NCI-H1417 (cell line): ENCODE measurements around the gene TNFRSF19.
"Not testable (repeated sequence)": the region's sequence is repeated elsewhere in the genome, so short reads cannot be mapped to it uniquely, and the experiment has no call there.

Experiments used
- DNase-seq, 3 experiments: peaks; one replicate each; lab custom pipeline; 2025; lab: John Stamatoyannopoulos, UW

TNFRSF19 gene

DNA sequence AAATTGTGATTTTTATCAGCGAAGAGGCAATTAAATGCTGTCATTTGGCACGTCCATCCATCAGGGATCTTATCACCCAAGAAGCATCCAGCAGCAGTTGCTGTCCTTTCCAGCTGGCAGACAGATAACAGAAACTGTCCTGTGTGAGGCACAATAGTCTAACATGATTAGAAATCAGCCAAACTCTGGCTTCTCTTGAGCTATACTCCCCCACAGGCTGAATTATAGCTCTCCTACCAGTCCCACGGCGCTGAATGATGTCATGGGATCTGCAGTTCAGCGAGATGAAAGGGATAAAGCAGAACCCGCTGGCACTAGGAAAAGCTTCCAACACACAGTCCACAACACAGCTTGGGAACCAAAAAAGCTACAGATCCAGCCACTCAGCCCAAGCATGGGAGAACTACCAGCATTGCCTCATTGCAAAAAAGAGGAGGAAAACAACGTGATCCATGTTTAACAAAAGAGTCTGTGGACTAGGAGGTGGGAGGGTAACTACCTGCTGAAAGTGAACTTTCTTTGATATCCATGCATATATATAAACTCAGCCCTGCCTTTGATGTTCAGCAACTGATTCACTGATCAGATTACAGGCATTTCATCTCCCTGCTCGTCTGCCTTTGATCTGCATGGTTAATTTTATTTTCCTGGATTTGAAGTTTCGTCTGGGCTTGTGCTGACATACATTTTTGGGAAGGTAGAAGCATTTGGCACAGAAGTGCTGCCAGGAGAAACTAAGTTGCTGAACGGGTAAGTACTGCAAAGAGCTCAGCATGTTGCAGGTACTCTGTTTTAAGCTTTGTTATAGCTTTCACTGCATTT, at the start of gene TNFRSF19:
Gene TNFRSF19, plus strand, starts transcription at position 314 of the 822 bp plus-strand sequence. CDS start 19,772 bp downstream, outside the sequence.
- DNase-seq = peak in 2 of 3 experiments; percentile 10 to 56

DNA sequence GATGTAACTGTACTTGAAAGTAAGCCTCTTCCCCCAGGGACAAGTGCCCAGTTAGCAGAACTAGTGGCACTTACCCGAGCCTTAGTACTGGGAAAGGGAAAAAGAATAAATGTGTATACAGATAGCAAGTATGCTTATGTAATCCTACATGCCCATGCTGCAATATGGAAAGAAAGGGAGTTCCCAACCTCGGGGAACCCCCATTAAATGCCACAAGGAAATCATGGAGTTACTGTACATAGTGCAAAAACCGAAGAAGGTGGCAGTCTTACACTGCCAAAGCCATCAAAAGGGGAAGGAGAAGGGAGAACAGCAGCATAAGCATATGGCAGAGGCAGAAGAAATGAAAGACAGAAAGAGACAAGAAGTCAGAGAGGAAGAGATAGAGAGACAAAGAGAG, 40.3 kb upstream of the TNFRSF19 start:
- not testable (repeated sequence) for DNase-seq

DNA sequence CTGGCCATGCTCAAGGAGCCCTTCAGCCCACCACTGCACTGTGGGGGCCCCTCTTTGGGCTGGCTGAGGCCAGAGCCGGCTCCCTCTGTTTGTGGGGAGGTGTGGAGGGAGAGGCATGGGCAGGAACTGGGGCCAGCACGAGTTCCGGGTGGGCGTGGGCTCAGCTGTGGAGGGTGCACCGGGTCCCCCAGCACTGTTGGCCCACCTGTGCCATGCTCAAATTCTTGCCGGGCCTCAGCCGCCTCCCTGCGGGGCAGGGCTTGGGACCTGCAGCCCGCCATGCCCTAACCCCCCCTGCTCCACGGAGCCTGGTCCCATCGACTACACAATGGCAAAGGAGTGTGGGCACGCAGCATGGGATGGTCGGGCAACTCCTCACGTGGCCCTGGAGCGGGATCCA, 38.8 kb upstream of the TNFRSF19 start:
- DNase-seq = no peak

DNA sequence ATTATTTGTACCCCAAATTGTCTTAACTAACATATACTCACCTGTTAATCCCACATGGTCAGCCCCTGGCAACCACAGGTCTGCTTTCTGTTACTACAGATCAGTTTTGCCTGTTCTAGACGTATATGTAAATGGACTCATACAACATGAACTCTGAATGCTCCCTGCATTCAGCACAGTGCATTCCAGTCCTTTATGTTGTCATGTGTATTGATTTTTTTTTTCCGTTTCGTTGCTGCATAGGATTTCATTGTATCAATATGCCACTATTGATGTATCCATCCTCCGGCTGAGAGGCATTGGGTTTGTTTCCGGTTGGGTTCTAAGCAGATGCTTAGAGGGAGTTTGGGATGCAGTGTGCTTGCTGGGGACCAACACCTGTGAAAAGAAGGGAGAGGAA, 36.1 kb upstream of the TNFRSF19 start:
- no peak for DNase-seq

DNA sequence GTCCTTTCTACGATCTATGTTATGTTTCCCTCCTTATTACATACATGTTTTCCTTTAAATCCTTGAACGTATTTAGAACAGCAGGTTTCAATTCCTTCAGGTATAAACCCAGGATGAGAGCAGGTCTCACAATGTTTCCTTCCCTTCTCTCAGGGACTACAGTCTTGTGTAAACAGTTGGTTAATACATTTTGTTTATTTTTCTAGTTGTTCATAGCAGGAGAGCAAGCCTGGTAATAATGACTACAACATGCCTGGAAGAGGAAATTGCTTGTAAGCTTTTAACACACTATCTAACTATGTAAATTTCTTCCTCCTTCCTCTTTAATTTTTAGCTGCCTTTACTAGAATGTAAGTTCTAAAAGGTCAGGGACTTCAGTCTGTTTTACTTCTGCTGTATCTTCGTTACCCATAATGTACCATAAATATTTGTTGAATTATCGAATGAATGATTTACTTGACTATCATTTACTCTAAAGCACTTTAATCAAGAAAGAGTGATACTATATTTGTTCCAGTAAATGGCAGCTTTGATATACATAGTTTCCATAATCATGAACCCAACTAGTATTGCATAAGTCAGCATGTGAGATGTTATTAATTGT, 28.9 kb upstream of the TNFRSF19 start:
- peak in 1 of 3 experiments; percentile 15 for DNase-seq

- no peak for DNase-seq
These were observed 25.5 kb upstream of the TNFRSF19 start for GRCh38 chr13:23544668-23545067.

GRCh38 chr13:23547000-23547590, 23.1 kb upstream of the TNFRSF19 start:
- DNase-seq = no peak

DNA sequence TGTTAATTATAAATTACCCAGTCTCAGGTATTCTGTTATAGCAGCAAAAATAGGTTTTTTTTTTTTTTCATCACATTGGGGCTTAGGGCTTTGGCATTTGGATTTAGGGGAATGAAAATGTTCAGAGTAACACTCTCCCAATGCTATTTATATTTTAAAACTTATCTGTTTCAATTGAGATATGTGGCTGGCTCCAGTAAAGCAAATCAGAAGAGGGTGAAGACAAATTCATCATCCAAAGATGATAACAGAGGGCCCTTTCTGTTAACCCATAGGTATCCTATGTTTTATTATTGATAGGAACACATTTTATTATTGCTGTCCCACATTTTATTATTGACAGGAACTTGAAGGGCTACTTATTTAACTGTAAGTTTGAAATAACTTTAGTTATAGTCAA, 20.5 kb upstream of the TNFRSF19 start:
- DNase-seq = no peak

- DNase-seq = no peak
These were observed 20.0 kb upstream of the TNFRSF19 start for GRCh38 chr13:23550163-23550562.

DNA sequence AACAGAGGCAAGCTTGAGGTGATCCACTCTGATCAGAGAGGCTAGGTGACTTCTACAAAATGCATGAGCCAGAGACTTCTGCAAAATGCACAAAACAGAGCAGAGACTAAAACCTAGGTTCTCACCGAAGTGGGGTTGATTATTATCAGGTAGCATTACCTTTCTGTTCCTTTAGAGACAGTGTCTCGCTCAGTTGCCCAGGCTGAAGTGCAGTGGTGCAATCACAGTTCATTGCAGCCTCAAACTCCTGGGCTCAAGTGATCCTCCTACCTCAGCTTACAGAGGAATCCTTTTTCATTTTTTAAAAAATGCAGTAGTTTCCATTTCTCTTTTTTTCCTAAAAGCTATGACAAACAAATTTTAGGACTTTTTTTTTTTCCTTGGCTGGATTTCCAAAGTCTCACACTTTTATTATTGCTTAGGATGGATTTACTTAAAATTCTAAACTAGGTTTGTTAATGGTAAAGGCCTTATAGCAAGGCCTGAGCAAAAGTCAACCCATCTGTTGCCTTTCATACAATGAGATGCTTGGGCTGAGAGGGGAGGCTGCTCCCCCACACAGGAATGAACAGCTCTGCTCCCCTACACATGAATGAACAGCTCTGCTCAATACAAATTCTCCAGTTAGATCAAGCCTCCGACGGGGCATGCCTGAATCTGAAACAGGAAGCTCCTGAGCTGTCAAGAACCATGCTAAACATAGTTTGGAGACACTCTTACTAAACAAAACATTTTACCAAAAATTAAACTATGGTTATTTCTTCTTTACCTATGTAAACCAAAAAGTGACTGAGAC, 18.8 kb upstream of the TNFRSF19 start:
- DNase-seq = no peak

GRCh38 chr13:23552171-23552570, 18.0 kb upstream of the TNFRSF19 start:
- no peak for DNase-seq

DNA sequence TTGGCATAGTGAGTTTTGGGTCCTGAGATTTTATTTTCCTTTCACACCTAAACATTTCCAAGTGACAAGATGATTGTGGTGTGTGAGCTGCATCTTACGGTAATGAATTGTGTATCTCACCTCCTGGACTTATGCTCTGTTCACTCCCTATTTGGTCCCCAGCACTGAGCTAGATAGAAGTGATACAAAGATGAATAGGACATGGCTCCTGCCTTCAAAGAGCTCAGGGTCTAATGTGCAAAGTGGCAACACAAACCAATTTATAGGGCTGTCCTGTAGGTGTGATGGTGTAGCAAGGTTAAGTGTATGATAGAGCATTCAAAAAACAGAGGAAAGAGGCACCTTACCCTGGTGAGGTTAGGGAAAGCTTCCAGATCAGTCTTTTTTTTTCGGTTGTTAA, 17.6 kb upstream of the TNFRSF19 start:
- no peak for DNase-seq

GRCh38 chr13:23554000-23554399, 16.2 kb upstream of the TNFRSF19 start:
- no peak for DNase-seq

DNA sequence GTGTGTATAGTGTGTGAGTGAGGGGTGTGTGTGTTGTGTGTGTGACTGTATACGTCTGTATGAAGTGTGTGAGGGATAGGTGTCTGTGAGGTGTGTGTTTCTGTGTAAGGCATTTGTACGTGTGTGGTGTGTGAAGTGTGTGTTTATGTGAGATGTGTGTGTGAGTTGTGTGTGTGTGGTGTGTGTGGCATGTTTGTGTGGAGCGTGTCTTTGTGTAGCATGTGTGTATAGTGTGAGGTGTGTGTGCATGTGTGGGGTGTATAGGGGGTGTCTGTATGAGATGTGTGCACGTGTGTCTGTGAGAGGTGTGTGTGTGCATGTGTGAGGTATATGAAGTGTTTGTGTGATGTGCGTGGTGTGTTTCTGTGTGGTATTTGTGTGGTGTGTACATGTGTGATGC, 13.2 kb upstream of the TNFRSF19 start:
- no peak for DNase-seq

DNA sequence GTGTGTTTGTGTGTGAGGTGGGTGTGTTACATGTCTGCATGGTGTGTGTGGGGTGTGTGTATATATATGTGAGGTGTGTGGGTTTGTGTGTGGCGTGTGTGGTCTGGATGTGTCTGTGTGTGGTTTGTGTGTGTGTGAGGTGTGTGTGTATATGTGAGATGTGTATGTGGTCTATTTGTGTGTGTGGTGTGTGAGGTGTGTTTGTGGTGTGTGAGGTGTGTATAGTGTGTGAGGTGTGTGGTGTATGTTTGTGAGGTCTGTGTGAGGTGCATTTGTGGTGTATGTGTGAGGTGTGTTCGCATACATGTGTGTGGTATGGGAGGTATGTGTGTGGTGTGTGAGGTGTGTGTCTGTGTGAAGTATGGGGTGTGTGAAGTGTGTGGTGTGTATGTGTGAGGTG, 12.5 kb upstream of the TNFRSF19 start:
- no peak for DNase-seq

DNA sequence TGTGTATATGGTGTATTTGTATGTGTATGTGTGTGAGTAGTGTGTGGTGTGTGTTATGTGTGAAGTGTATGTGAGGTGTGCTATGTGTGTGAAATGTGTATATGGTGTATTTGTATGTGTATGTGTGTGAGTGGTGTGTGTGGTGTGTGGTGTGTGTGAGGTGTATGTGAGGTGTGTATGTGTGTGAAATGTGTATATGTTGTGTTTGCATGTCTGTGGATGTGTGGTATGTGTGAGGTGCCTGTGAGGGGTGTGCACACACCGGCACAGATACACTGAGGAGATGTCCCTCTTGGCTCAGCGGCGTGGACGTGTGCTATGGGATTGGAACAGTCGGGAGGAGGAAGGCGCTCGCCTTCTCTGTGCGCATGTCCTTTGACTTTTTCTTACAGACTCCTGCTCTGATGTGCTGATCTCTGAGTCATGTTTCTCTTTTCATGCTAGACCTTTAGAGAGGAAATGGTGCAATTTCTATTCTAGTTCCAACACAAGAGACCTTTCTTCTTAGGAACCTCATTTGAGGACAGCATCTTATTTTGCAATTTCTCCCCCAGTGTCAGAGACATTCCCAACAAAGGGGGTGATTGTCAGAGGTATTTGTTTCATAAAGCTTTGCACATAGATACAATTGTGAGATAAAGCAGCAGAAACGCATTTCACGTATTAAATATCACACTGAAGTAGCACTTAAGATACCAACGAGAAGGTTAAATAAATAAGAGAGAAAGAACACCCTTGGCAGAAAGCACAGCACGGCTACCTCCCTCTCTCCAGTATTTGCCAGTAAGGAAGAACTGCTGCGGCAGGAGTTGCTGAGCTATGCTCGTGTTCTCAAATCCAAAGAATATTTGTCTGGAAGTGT, 11.3 kb upstream of the TNFRSF19 start:
- DNase-seq = peak; percentile 13 to 80 (median 55)

DNA sequence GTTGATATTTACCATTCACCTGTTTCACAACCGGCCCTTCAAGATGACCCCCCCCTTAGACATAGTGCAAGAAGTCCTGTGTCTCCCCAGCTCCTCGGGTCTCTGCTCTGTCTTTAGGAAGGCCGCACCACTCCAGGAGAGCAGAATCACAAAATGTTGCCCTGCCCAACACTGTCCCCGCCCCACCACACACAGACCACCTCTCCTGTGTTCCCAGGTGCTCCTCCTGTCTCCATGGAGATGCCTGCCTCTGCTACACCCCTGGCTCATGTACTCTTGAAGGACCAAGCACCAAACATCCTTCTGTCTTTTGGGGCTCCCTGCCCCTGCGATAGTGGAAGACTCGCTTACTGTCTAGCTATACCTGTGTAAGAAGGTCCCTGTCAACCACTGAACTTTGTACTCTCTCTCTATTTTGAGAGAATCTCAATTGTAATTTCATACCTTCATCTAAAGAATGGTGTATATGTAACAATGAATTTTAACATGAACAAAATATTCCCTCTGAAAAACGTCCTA, 9.6 kb upstream of the TNFRSF19 start:
- DNase-seq = no peak

DNA sequence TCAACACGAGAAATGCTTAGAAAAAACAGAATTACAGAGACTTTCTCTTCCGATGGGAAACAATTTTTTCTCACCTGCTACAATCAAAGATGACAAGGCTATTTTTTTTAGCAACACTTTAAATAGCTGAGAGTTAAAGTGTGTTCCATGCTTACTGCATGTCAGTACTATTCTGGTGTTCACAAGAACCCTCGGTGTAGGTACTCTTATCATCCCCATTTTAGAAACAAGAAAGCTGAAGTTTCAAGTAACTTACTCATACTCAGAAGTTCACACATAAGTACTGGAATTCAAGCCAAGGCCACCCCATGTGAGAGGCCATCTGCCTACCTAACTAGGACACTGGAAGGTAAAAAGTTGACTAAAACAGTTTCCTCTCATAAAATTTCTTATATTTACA, 9.0 kb upstream of the TNFRSF19 start:
- no peak for DNase-seq

- DNase-seq = no peak
These were observed 6.9 kb upstream of the TNFRSF19 start for GRCh38 chr13:23563085-23563845.

DNA sequence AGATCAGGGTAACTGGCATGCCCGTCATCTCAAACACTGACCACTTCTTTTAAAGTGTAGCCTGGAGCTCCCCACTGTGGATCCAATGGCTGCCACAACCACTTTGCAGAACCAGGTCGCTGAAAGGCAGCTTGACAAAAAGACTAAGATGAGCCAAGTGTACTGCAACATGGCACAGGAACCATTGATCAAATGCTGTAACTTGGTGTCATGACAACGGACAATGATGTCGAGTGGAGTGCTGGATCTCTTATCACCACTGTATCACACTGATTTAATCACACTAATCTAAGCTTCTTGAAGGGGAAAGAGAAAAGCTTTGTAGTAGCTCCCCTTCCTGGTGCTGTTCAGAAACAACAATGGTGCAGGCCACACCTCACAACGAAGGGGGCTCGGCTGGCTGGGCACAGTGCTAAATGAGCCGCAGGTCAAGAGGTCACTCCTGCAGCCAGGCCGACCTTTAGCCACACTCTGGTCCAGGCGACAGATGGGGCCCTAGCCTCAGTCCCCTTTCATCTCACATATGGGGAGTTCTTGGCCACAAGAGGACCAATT, 2.2 kb upstream of the TNFRSF19 start:
- no peak for DNase-seq
